ENCODE measurements around the gene PEX7.

The PEX7 gene

DNA sequence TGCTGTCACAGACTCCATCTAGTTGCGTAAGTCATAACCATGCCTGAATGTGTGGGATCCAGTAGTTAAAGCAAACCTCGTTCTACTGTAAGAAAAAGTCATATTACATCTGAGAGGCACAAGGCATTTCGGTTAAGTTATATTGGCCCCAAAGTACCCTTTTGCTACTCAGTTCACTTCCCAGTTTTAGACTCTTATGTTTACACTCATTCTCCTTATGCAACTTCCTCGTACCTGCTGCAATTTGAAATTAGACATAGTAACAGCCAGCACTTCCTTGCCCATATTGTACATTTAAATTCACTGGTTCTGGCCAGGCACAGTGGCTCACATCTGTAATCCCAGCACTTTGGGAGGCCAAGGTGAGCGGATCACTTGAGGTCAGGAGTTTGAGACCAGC, 37.0 kb downstream of the PEX7 start:
- Histone ChIP-seq H3K4me3 (ENCODE audit: low read length) (no peak overlapping the region), H3K4me2 (ENCODE audit: low read length) (no peak overlapping the region), H3K79me2 (ENCODE audit: control insufficient read depth, low read length) (no peaks in the 10 kb centered on the region), H3K27ac (ENCODE audit: low read depth, low read length) (no peak overlapping the region), H4K20me1 (ENCODE audit: control insufficient read depth, insufficient read depth, low read depth, low read length) (no peaks in the 10 kb centered on the region), H3K4me1 (ENCODE audit: control insufficient read depth, low read length) (no peaks in the 10 kb centered on the region), H3F3A (ENCODE audit: control insufficient read depth, insufficient read depth) (no peaks in the 10 kb centered on the region), H3K27me3 (ENCODE audit: control insufficient read depth, low read length) (no peaks in the 10 kb centered on the region), H3K9me2 (replicated peaks; ENCODE audit: control insufficient read depth, low read length) (no peaks in the 10 kb centered on the region), H3K36me3 (ENCODE audit: control insufficient read depth, low read length) (no peaks in the 10 kb centered on the region), H3K9me3 (ENCODE audit: control insufficient read depth, insufficient read depth, low read length) (no peaks in the 10 kb centered on the region)
- TF ChIP-seq, protein P1, sequence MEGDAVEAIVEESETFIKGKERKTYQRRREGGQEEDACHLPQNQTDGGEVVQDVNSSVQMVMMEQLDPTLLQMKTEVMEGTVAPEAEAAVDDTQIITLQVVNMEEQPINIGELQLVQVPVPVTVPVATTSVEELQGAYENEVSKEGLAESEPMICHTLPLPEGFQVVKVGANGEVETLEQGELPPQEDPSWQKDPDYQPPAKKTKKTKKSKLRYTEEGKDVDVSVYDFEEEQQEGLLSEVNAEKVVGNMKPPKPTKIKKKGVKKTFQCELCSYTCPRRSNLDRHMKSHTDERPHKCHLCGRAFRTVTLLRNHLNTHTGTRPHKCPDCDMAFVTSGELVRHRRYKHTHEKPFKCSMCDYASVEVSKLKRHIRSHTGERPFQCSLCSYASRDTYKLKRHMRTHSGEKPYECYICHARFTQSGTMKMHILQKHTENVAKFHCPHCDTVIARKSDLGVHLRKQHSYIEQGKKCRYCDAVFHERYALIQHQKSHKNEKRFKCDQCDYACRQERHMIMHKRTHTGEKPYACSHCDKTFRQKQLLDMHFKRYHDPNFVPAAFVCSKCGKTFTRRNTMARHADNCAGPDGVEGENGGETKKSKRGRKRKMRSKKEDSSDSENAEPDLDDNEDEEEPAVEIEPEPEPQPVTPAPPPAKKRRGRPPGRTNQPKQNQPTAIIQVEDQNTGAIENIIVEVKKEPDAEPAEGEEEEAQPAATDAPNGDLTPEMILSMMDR (IDR thresholded peaks at IDR 0.05; ENCODE audit: low read depth, low read length, poor library complexity, severe bottlenecking): no peak
- no peak for TF ChIP-seq EZH2phosphoT487 (IDR thresholded peaks at IDR 0.05; ENCODE audit: borderline replicate concordance, low read length)

DNA sequence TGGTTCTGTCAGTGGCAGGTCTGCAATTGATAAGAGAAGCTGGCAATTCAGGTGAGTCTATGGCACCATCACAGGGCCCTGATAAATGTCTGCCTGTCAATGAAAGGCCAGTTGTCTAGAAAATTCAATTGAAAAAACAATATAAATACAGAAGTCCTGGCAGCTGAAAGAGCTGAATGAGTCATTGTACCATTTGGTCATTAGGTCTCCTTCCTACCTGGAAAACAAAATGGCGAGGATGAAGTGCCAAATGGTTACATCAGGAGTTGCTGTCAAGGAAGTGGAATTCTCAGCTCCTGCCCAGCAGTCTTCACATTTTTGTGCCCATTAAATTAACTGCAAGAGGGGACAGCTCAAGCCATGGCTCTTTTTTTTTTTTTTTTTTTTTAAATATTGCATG, 37.7 kb downstream of the PEX7 start:
- Histone ChIP-seq H4K20me1 (ENCODE audit: control insufficient read depth, insufficient read depth, low read depth, low read length) (no peaks in the 10 kb centered on the region), H3F3A (ENCODE audit: control insufficient read depth, insufficient read depth) (no peaks in the 10 kb centered on the region), H3K36me3 (ENCODE audit: control insufficient read depth, low read length) (no peaks in the 10 kb centered on the region), H3K27ac (ENCODE audit: low read depth, low read length) (no peak overlapping the region), H3K4me2 (ENCODE audit: low read length) (no peak overlapping the region), H3K79me2 (ENCODE audit: control insufficient read depth, low read length) (no peaks in the 10 kb centered on the region), H3K4me1 (ENCODE audit: control insufficient read depth, low read length) (no peaks in the 10 kb centered on the region), H3K27me3 (ENCODE audit: control insufficient read depth, low read length) (no peaks in the 10 kb centered on the region), H3K9me3 (ENCODE audit: control insufficient read depth, insufficient read depth, low read length) (no peaks in the 10 kb centered on the region), H3K9me2 (replicated peaks; ENCODE audit: control insufficient read depth, low read length) (no peaks in the 10 kb centered on the region), H3K4me3 (ENCODE audit: low read length) (no peak overlapping the region)
- TF ChIP-seq, protein P1 (IDR thresholded peaks at IDR 0.05; ENCODE audit: low read depth, low read length, poor library complexity, severe bottlenecking): no peak
- TF ChIP-seq EZH2phosphoT487 (IDR thresholded peaks at IDR 0.05; ENCODE audit: borderline replicate concordance, low read length): no peak

DNA sequence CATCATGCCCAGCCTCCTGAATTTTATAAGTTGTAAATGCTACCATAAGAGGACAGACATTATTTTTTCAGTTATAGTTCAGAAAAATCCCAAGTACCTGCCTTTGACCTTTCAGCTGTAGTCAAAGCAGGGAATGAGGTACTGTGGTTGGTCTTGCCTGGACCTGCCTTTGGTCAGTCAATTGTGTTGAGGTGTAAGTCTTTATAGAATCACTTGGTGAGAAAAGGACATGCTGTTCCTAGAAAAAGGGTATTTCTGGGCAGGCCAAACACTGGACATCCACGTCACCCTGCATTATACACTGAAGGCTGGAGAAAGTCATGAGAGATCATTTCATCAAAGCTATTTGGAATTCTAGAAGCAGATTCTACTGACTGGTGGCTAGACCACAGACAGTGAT, 40.3 kb downstream of the PEX7 start:
- no peaks in the 10 kb centered on the region for H3K9me2 ChIP-seq (replicated peaks; ENCODE audit: control insufficient read depth, low read length)
- H3K27ac ChIP-seq (ENCODE audit: low read depth, low read length): no peak overlapping the region
- H3K4me2 ChIP-seq (ENCODE audit: low read length): no peak overlapping the region
- no peaks in the 10 kb centered on the region for H4K20me1 ChIP-seq (ENCODE audit: control insufficient read depth, insufficient read depth, low read depth, low read length)
- H3K79me2 ChIP-seq (ENCODE audit: control insufficient read depth, low read length): no peaks in the 10 kb centered on the region
- H3K9me3 ChIP-seq (ENCODE audit: control insufficient read depth, insufficient read depth, low read length): no peaks in the 10 kb centered on the region
- TF ChIP-seq, protein P1 (IDR thresholded peaks at IDR 0.05; ENCODE audit: low read depth, low read length, poor library complexity, severe bottlenecking): no peak
- no peak for TF ChIP-seq EZH2phosphoT487 (IDR thresholded peaks at IDR 0.05; ENCODE audit: borderline replicate concordance, low read length)
- no peak overlapping the region for H3K4me3 ChIP-seq (ENCODE audit: low read length)
- H3K27me3 ChIP-seq (ENCODE audit: control insufficient read depth, low read length): no peaks in the 10 kb centered on the region
- H3F3A ChIP-seq (ENCODE audit: control insufficient read depth, insufficient read depth): no peaks in the 10 kb centered on the region
- no peaks in the 10 kb centered on the region for H3K4me1 ChIP-seq (ENCODE audit: control insufficient read depth, low read length)
- no peaks in the 10 kb centered on the region for H3K36me3 ChIP-seq (ENCODE audit: control insufficient read depth, low read length)

DNA sequence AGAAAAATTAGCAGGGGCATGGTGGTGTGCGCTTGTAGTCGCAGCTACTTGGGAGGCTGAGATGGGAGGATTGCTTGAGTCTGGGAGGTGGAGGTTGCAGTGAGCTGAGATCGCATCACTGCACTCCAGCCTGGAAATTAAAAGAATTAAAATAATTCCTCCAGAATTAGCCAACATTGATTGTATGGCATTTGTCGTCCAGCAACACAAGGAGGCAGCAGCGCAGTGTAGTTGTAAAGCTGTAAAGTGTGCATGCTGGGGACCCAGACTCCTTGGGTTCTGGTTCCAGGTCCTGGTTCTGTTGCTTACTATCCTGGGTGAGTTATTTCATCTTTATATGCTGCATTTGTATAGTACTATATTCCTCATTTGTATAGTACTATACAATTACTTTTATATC, 41.4 kb downstream of the PEX7 start:
- no peaks in the 10 kb centered on the region for H3K4me1 ChIP-seq (ENCODE audit: control insufficient read depth, low read length)
- no peaks in the 10 kb centered on the region for H3K36me3 ChIP-seq (ENCODE audit: control insufficient read depth, low read length)
- no peaks in the 10 kb centered on the region for H3K79me2 ChIP-seq (ENCODE audit: control insufficient read depth, low read length)
- H3K4me3 ChIP-seq (ENCODE audit: low read length): no peak overlapping the region
- H3K27me3 ChIP-seq (ENCODE audit: control insufficient read depth, low read length): no peaks in the 10 kb centered on the region
- H3K9me2 ChIP-seq (replicated peaks; ENCODE audit: control insufficient read depth, low read length): no peaks in the 10 kb centered on the region
- H3F3A ChIP-seq (ENCODE audit: control insufficient read depth, insufficient read depth): no peaks in the 10 kb centered on the region
- no peak overlapping the region for H3K4me2 ChIP-seq (ENCODE audit: low read length)
- no peaks in the 10 kb centered on the region for H3K9me3 ChIP-seq (ENCODE audit: control insufficient read depth, insufficient read depth, low read length)
- no peaks in the 10 kb centered on the region for H4K20me1 ChIP-seq (ENCODE audit: control insufficient read depth, insufficient read depth, low read depth, low read length)
- no peak overlapping the region for H3K27ac ChIP-seq (ENCODE audit: low read depth, low read length)
- TF ChIP-seq EZH2phosphoT487 (IDR thresholded peaks at IDR 0.05; ENCODE audit: borderline replicate concordance, low read length): no peak
- TF ChIP-seq, protein P1 (IDR thresholded peaks at IDR 0.05; ENCODE audit: low read depth, low read length, poor library complexity, severe bottlenecking): no peak
